GM21447 (cell line): Measurements from ENCODE around the gene TMEM169.
"Not testable (repeated sequence)": the region's sequence is repeated elsewhere in the genome, so short reads cannot be mapped to it uniquely, and the experiment has no call there.

Experiments
- ATAC-seq: cut with Tn5 transposase; IDR thresholded peaks from one replicate; pipeline ENCODE4 v1.9.1; 2021; ENCODE audit not compliant: unreplicated experiment

TMEM169 gene

GRCh38 chr2:216126943-216127342 is 45.2 kb downstream of the TMEM169 start:
- ATAC-seq = no peak

DNA sequence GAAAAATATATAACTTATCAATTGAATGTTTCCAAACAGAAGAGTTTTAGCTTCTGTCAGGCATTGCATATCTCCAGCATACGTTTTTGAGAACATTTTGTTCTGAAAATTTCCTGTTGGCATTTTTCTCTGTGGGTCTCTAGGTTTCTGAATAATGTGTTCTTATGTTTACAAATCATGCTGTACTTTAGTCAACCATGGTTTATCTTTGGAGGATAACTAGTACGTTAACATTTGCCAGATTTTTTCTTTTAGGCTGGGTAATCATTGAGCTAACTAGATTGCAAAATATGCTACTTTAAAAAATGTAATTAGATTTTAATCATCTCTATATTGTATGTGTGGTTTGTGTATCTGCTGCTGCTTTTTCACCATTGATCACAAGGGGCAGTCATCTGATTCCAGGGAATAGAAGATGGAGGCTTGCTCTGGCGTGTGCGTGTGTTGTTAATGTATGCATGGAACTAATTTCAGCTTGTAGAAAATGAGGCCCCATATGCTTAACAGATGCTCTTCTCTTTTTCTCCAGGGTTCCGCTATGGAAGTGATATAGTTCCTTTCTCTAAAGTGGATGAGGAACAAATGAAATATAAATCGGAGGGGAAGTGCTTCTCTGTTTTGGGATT is 48.7 kb downstream of the TMEM169 start:
- ATAC-seq = no peak

DNA sequence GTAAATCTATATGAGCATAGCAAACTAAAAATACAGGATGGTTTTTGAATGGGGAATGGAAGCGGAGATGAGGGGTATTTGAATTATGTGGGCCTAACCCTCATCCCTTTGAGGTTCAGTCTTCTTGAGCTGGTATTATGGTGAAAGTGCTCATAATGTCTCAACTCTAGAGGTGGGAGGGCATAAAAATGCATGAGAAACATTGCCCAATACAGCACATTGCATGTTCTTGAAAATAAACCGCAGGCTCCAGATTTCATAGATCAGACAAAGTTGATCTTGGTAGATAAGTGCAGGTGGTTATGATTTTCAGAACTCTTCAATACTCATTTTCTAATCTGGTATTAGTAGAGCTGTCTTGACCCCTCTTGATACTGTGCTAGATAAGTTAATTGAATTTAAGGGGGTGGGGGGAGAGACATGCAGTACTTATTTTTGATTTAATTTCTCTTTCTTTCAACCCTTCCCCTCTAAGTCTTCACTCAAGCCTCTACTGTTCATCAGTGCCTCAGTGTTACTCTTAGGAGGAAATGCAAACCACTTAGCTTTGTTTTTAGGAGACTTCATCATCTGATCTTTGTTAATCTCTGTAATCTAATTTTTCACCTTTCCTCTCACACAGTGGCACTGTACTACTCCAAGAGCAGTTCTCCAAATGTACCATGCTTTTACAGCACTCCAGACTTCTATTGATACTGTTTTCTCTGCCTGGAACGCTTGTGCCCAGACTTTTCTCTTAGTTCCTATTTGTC is 49.6 kb downstream of the TMEM169 start:
- no peak for ATAC-seq

- no peak for ATAC-seq
Measured at GRCh38 chr2:216132585-216132984, 50.9 kb downstream of the TMEM169 start.

GRCh38 chr2:216133397-216133796 is 51.7 kb downstream of the TMEM169 start:
- no peak for ATAC-seq

- ATAC-seq = no peak
Measured at GRCh38 chr2:216134958-216135541, 53.3 kb downstream of the TMEM169 start.

DNA sequence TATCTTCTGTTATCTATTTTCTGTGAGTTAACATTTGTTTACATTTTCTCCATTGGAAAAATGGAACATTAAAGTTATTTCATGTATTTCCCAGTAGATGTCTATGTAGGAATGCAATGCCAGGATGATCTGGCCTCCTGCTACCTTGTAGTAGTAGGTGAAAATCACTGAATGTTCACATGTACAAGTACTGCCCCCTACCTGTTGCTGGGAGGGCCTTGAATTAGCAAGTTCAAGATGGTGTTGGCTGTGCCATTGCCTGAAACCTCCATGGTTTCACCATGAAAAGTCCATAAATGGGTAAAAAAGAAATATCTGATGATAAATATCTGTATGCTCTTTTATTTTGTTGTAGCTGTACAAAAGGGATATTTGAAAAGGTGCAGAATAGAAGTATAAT is 58.2 kb downstream of the TMEM169 start:
- ATAC-seq = no peak

DNA sequence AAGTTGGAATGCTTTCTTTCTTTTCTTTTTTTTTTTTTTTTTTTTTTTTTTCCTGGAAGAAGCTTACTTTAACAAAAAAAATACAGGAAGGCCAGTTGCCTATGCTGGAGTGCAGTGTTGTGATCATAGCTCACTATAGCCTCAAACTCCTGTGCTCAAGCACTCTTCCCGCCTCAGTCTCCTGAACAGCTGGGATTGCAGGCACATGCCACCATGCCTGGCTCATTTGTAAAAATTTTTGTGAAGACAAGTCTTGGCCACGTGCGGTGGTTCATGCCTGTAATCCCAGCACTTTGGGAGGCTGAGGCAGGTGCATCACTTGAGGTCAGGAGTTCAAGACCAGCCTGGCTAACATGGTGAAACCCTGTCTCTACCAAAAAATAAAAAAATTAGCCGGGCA is 59.8 kb downstream of the TMEM169 start:
- not testable (repeated sequence) for ATAC-seq

GRCh38 chr2:216142540-216142939 is 60.8 kb downstream of the TMEM169 start:
- ATAC-seq = peak; percentile 99

DNA sequence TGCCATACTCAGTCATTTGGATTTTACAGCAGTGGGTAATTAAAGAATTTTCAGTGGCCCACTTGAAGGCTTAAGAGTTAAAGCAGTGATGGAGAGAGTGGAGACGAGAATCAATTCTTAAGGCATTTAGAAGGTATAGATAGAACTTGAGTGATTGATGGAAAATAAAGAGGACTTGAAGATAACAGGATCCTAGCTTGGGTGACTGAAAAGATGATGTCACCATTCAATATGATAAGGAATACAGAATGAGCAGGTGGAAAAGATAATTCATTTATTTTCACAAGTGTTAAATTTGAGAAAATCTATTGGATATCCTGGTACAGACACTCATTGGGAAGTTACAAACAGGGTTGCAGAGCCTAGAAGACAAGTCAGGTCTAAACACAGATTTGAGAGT is 62.7 kb downstream of the TMEM169 start:
- no peak for ATAC-seq

DNA sequence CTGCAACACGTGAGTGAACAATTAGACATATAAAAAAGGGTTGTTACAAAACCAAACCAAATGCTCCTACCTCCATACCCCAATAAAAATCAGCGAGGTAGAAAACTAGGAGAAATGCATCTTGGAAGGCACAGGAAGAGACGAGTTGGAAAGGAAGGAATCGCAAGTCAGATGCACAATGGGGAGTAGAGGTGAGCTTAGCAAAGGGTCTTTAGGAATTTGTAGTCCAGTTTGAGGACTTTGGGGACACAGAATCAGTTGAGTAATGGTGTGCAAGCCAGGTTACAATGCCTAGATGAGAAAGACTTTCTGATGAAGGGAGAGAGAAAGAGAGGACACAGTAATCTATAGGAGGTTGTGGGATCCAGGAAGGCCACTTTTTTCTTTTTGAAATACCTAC is 63.1 kb downstream of the TMEM169 start:
- ATAC-seq = no peak

DNA sequence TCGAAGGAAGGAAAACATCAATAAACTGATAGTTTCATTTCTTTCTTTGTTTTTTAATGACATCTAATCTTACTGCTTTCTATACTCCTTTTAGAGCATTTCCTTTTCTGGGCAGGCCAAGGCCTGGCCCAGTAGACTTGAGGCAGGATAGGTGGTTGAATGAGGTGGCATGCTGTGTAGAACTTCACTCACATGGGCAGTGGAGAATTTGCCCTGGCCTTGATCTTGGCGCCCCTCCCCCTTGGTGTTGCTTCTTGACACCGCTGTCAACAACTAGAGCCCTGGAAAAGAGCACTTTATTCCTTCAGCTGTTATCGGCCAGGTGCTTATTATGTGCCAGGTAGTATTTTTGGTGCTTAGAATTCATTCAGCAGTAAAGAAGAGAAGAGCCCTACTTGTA is 64.9 kb downstream of the TMEM169 start:
- no peak for ATAC-seq

DNA sequence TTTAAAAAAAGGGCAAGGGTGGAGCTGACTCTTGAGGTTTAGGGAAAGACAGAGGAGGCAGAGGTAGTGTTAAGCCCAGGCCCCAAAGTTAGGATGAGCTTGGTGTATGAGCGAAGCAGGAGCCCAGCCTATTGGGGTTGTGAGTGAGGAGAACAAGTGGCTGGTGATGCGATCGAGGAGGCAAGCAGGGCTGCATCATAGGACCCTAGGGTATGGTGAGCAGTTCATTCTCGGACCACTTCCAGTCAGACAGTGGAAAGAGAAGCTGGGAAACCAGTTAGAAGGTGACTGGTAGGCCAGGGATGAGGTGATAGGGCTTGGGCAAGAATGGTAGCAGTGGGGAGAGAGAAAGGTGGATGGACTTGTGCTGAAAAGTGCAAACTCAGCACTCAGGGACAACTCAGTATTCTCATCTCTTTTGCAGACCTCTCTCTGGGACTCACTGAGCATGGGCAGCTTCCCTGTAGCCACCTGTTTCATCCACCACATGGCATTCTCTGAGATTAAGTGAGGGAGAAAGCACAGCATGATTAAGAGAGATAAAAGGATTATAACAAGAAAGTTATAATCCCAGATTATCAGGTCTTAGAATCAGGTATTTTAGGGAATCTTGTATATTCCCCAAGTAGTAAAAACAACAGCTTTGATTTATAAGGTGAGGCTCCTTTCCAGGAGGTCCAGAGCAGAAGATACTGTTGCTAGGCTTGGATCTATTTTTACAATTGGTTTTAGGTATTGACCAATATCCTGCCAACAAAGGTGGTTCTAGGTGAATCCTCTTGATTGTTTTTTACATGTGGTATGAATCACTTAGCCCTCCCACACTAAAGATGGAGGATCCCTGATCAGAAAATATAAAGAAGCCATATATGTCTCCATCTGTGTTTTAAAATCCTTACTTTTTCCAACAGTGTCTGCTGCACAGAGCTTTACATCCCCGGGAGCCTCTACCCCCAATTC is 65.7 kb downstream of the TMEM169 start:
- ATAC-seq = no peak

GRCh38 chr2:216148983-216149382 is 67.3 kb downstream of the TMEM169 start:
- ATAC-seq = no peak

GRCh38 chr2:216149741-216150140 is 68.0 kb downstream of the TMEM169 start:
- ATAC-seq = no peak

DNA sequence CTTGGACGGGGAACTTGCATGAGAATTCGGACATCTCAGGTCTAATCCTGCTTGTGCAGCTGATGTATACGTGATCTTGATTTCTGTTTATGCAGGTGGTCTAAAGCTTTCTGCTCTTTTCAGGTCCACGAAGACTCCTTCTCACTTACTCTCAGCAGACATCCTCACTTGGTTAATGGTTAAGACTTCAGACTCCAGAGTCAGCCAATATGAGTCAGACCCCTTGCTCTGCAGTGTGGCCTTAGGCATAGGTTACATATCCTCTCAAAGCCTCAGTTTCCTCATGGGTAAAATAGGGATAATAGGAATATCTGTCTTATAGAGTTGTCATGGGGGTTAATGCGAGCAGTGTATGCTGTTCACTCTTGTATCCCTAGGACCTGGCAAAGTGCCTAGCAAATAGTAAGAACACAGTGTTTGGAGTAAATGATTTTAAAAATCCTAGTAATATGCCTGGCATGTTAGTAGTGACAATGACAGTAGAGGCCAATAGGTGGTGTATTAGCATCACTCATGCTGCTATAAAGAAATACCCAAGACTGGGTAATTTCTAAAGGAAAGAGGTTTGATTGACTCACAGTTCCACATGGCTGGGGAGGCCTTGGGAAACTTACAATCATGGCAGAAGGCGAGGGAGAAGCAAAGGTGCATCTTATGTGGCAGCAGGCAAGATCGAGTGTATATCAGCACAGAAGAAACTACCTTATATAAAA is 69.8 kb downstream of the TMEM169 start:
- no peak for ATAC-seq
